Panc1 (cell line): ENCODE data around the gene ANGPTL1. TPM values are rescaled to one million over a fixed set of nuclear protein-coding genes. Genes with fewer than 3 reads are reported as not detected.

Experiments used
- ATAC-seq: fragments of 200-7000 bp; cut with Tn5 transposase; 2 replicates; pipeline ENCODE4 v1.9.1; 2020; ENCODE audit warnings: mild to moderate bottlenecking, moderate library complexity
- BruUV-seq: library from RNA; stranded (reverse); fragments of 400-500 nt; replicated peaks from 2 replicates; lab custom pipeline; 2021; lab: Mats Ljungman, UMichigan
- CTCF ChIA-PET: fragments of 300-600 bp; sonication (Branson Sonifier 250); formaldehyde crosslinking; loops from one replicate; lab custom pipeline; 2022; ENCODE audit warnings: antibody characterized with exemption; lab: Charles Lee
- POLR2A ChIA-PET: fragments of 300-600 bp; sonication (Branson Sonifier 250); formaldehyde crosslinking; loops from one replicate; lab custom pipeline; 2022; ENCODE audit warnings: antibody characterized with exemption; lab: Charles Lee
- DNase-seq: peaks from one replicate; pipeline ENCODE4 v3.0.0-alpha.2; 2010; ENCODE audit warnings: low read depth, low spot score
- H3K27ac ChIP-seq: 2 replicates; pipeline ENCODE4 v1.5.1; 2011; ENCODE audit warnings: mild to moderate bottlenecking, low read length, inconsistent platforms
- H3K27me3 ChIP-seq: fragments of 200-500 bp; sonication (Bioruptor generic); 2 replicates; pipeline ENCODE4 v1.6.0; 2014; ENCODE audit warnings: low read length, inconsistent platforms; ENCODE audit not compliant: control insufficient read depth, insufficient read depth
- H3K36me3 ChIP-seq: fragments of 200-500 bp; sonication (Bioruptor generic); 2 replicates; pipeline ENCODE4 v1.5.1; 2014; ENCODE audit warnings: inconsistent platforms, mild to moderate bottlenecking, low read length, moderate library complexity; ENCODE audit not compliant: control insufficient read depth, insufficient read depth
- H3K4me1 ChIP-seq: 2 replicates; pipeline ENCODE4 v1.5.1; 2011; ENCODE audit warnings: inconsistent platforms, mild to moderate bottlenecking, low read length, moderate library complexity; ENCODE audit not compliant: control insufficient read depth, insufficient read depth
- H3K4me3 ChIP-seq, 2 experiments: 2 replicates each; pipeline ENCODE4 v1.5.1; 2011 to 2012; ENCODE audit warnings: low read depth in 2 of 2, low read length in 2 of 2, mild to moderate bottlenecking in 2 of 2, inconsistent platforms in 1 of 2, moderate library complexity in 1 of 2
- H3K9me3 ChIP-seq: fragments of 200-500 bp; sonication (Bioruptor generic); 2 replicates; pipeline ENCODE4 v1.5.1; 2014; ENCODE audit warnings: low read depth, mild to moderate bottlenecking, inconsistent platforms, low read length, moderate library complexity; ENCODE audit not compliant: control insufficient read depth, insufficient read depth
- POLR2AphosphoS5 ChIP-seq: IDR thresholded peaks from 2 replicates; pipeline ENCODE4 v1.6.1; 2012; ENCODE audit warnings: mild to moderate bottlenecking, low read depth, low read length, moderate library complexity
- SIN3A ChIP-seq: IDR thresholded peaks from 2 replicates; pipeline ENCODE4 v1.6.1; 2012; ENCODE audit warnings: low read depth, mild to moderate bottlenecking, low read length, moderate library complexity, borderline replicate concordance; ENCODE audit not compliant: insufficient read depth
- TCF7L2 ChIP-seq: IDR thresholded peaks from 2 replicates; pipeline ENCODE4 v1.6.1; 2011; ENCODE audit warnings: mild to moderate bottlenecking, low read depth, low read length, inconsistent platforms
- in situ Hi-C: cut with HindIII; loops from 2 replicates; pipeline ENCODE4 v1.10.0; 2016; ENCODE audit warnings: low sequenced_read_pairs, low pct_unique_long_range_greater_than_20kb
- intact Hi-C: fragments of 100-400 bp; cut with micrococcal nuclease; formaldehyde crosslinking; loops from one replicate; pipeline ENCODE4 v1.10.0; 2022; ENCODE audit not compliant: unreplicated experiment
- total RNA-seq: library from RNA; stranded (reverse); gene quantifications from one replicate; pipeline ENCODE4 v1.2.1, GENCODE V29; 2021; ENCODE audit not compliant: unreplicated experiment
- TF ChIP-seq, protein P1 (sequence below): fragments of 450-650 bp; IDR thresholded peaks from 2 replicates; pipeline ENCODE4 v1.5.1; 2017; ENCODE audit warnings: mild to moderate bottlenecking
- TF ChIP-seq, protein P2 (sequence below), 2 experiments: IDR thresholded peaks; 2 replicates each; pipeline ENCODE4 v1.6.1; 2011 to 2012; ENCODE audit warnings: low read depth in 2 of 2, control low read depth in 1 of 2, low read length in 1 of 2, mild to moderate bottlenecking in 1 of 2, moderate library complexity in 1 of 2; ENCODE audit not compliant: insufficient read depth in 1 of 2

The ANGPTL1 gene
- total RNA-seq, 1 experiment from 2014 or later: not detected

DNA sequence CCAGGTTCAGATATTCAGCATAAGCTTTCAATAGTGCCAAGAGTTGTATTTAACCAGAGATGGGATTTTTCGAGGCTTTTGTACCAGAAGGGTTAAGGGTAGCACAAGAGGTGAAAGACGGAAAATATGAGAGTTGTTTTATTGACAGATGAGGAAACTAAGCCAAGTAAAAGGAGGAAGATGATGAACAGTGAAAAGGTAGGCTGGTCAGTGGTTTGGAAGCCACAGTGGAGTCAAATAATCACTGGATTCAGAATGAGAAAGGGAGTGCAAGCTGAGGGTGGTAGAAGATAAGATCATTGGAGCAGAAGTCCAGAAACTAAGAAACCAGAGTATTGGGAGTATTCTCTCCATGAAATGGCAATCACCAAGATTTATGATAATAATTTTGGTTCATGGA, 45.7 kb downstream of the ANGPTL1 start:
- Histone ChIP-seq H3K27me3 (no peaks in the 10 kb centered on the region; the same call in none of the 2 replicates), H3K4me1 (no peaks in the 10 kb centered on the region), H3K36me3 (no peaks in the 10 kb centered on the region), H3K27ac (no peak overlapping the region), H3K9me3 (no peaks in the 10 kb centered on the region), H3K4me3 (no peak overlapping the region)
- DNase-seq (no peak), ATAC-seq (no peak)
- POLR2A ChIA-PET: no interaction called here
- no peak for TF ChIP-seq POLR2AphosphoS5
- TF ChIP-seq, protein P1, sequence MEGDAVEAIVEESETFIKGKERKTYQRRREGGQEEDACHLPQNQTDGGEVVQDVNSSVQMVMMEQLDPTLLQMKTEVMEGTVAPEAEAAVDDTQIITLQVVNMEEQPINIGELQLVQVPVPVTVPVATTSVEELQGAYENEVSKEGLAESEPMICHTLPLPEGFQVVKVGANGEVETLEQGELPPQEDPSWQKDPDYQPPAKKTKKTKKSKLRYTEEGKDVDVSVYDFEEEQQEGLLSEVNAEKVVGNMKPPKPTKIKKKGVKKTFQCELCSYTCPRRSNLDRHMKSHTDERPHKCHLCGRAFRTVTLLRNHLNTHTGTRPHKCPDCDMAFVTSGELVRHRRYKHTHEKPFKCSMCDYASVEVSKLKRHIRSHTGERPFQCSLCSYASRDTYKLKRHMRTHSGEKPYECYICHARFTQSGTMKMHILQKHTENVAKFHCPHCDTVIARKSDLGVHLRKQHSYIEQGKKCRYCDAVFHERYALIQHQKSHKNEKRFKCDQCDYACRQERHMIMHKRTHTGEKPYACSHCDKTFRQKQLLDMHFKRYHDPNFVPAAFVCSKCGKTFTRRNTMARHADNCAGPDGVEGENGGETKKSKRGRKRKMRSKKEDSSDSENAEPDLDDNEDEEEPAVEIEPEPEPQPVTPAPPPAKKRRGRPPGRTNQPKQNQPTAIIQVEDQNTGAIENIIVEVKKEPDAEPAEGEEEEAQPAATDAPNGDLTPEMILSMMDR: no peak
- TF ChIP-seq, protein P2, sequence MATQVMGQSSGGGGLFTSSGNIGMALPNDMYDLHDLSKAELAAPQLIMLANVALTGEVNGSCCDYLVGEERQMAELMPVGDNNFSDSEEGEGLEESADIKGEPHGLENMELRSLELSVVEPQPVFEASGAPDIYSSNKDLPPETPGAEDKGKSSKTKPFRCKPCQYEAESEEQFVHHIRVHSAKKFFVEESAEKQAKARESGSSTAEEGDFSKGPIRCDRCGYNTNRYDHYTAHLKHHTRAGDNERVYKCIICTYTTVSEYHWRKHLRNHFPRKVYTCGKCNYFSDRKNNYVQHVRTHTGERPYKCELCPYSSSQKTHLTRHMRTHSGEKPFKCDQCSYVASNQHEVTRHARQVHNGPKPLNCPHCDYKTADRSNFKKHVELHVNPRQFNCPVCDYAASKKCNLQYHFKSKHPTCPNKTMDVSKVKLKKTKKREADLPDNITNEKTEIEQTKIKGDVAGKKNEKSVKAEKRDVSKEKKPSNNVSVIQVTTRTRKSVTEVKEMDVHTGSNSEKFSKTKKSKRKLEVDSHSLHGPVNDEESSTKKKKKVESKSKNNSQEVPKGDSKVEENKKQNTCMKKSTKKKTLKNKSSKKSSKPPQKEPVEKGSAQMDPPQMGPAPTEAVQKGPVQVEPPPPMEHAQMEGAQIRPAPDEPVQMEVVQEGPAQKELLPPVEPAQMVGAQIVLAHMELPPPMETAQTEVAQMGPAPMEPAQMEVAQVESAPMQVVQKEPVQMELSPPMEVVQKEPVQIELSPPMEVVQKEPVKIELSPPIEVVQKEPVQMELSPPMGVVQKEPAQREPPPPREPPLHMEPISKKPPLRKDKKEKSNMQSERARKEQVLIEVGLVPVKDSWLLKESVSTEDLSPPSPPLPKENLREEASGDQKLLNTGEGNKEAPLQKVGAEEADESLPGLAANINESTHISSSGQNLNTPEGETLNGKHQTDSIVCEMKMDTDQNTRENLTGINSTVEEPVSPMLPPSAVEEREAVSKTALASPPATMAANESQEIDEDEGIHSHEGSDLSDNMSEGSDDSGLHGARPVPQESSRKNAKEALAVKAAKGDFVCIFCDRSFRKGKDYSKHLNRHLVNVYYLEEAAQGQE (IDR thresholded peaks at IDR 0.05; ENCODE audit: insufficient read depth in 1 of 2, low read depth in 2 of 2, low read length in 1 of 2): no peak
- TF ChIP-seq SIN3A: no peak
- no peak for TF ChIP-seq TCF7L2
- BruUV-seq: no TSS peak
- in situ Hi-C loops: no loop called here
- intact Hi-C loops: no loop called here
- CTCF ChIA-PET: no interaction called here

DNA sequence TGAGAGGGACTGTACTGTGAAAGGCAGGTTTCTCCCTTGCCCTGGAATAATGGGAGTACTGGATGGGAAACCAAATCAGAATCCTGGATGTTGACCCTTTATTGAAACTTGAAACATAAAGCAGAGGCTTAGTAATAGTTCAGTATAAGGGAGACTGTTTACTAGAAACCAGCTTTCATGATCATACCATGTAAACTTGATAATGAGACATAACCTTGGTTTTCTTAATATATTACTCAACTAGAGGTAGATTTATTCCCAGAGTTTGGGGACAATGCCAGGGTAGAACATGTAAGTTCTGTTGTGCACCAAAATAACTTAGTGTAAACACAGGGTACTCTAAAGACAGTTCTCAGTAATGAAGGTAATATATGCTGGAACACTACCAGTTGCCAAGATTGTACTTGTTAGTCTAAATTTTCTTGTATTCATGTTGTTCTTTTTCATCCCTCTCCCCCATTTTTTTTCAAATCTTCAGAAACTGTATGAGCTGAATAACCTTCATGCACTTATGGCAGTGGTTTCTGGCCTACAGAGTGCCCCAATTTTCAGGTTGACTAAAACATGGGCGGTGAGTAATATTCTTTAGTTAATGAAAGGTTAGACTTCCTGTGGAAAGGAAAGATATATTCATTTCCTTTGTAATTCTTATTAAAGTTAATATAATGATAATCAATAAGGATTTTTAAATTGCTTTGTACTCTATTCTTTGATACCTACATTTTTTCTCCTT, 49.6 kb downstream of the ANGPTL1 start:
- no peak for ATAC-seq
- Histone ChIP-seq H3K27ac (no peak overlapping the region), H3K36me3 (no peaks in the 10 kb centered on the region), H3K4me3 (no peak overlapping the region), H3K4me1 (no peaks in the 10 kb centered on the region), H3K27me3 (no peaks in the 10 kb centered on the region; the same call in none of the 2 replicates), H3K9me3 (no peaks in the 10 kb centered on the region)
- POLR2A ChIA-PET: no interaction called here
- DNase-seq: no peak
- TF ChIP-seq, protein P2 (IDR thresholded peaks at IDR 0.05; ENCODE audit: insufficient read depth in 1 of 2, low read depth in 2 of 2, low read length in 1 of 2): no peak
- TF ChIP-seq POLR2AphosphoS5: no peak
- no peak for TF ChIP-seq SIN3A
- TF ChIP-seq, protein P1: no peak
- TF ChIP-seq TCF7L2: no peak
- BruUV-seq: no TSS peak
- in situ Hi-C loops (no loop called here), intact Hi-C loops (no loop called here)
- CTCF ChIA-PET: no interaction called here
